Progenitor cell of endocrine pancreas (in vitro differentiated cells): Measurements from ENCODE around the gene UBE2K. TPM values are rescaled to one million over a fixed set of nuclear protein-coding genes. Genes with fewer than 3 reads are reported as not detected.
A peak's percentile ranks its signal among the peaks of the same experiment; 100 is the strongest.
"Not testable (repeated sequence)": the region's sequence is repeated elsewhere in the genome, so short reads cannot be mapped to it uniquely, and the experiment has no call there.

ENCODE experiments used
- DNase-seq: peaks from one replicate; pipeline ENCODE4 v3.0.0; 2021; ENCODE audit warnings: low spot score; ENCODE audit not compliant: unreplicated experiment
- H3K27ac Mint-ChIP-seq: 2 replicates; pipeline ENCODE4 v1.8.0; 2021; ENCODE audit warnings: mild to moderate bottlenecking, moderate library complexity, mixed read lengths
- H3K27me3 Mint-ChIP-seq: 2 replicates; pipeline ENCODE4 v1.8.0; 2021; ENCODE audit warnings: mixed read lengths
- H3K36me3 Mint-ChIP-seq: 2 replicates; pipeline ENCODE4 v1.8.0; 2022; ENCODE audit warnings: mixed read lengths; ENCODE audit not compliant: insufficient read depth
- H3K4me1 Mint-ChIP-seq: 2 replicates; pipeline ENCODE4 v1.8.0; 2021; ENCODE audit warnings: low read depth, mixed read lengths
- H3K4me3 Mint-ChIP-seq: 2 replicates; pipeline ENCODE4 v1.8.0; 2021; ENCODE audit warnings: low read depth, mild to moderate bottlenecking, moderate library complexity, mixed read lengths
- H3K9me3 Mint-ChIP-seq: 2 replicates; pipeline ENCODE4 v1.8.0; 2021; ENCODE audit warnings: low read depth, mixed read lengths
- CTCF ChIP-seq: fragments of 200-600 bp; sonication (generic); IDR thresholded peaks from one replicate; pipeline ENCODE4 v1.5.0; 2021; ENCODE audit warnings: antibody characterized with exemption, mild to moderate bottlenecking; ENCODE audit not compliant: unreplicated experiment
- total RNA-seq: library from RNA; stranded (reverse); gene quantifications from 2 replicates; pipeline ENCODE4 v1.2.1, GENCODE V29; 2021

Gene UBE2K
- total RNA-seq, 1 donor from 2014 or later: 110 TPM

GRCh38 chr4:39715788-39716187, 17.9 kb downstream of the UBE2K start:
- Mint-ChIP-seq H3K27me3 (no peaks in the 10 kb centered on the region), H3K4me1 (peaks cover 16% of the 10 kb centered on the region), H3K27ac (peak overlapping the region; percentile 61), H3K36me3 (peaks cover 17% of the 10 kb centered on the region), H3K4me3 (no peak overlapping the region), H3K9me3 (peaks cover 8% of the 10 kb centered on the region)
- no peak for TF ChIP-seq CTCF
- DNase-seq: no peak

GRCh38 chr4:39716356-39716755, 18.4 kb downstream of the UBE2K start:
- H3K9me3 Mint-ChIP-seq: peaks cover 8% of the 10 kb centered on the region
- H3K27ac Mint-ChIP-seq: no peak overlapping the region
- H3K36me3 Mint-ChIP-seq: peaks cover 17% of the 10 kb centered on the region
- no peak for DNase-seq
- H3K4me1 Mint-ChIP-seq: peaks cover 16% of the 10 kb centered on the region
- H3K27me3 Mint-ChIP-seq: no peaks in the 10 kb centered on the region
- no peak for TF ChIP-seq CTCF
- no peak overlapping the region for H3K4me3 Mint-ChIP-seq

- Mint-ChIP-seq H3K36me3 (peaks cover 15% of the 10 kb centered on the region), H3K4me1 (peaks cover 16% of the 10 kb centered on the region), H3K27ac (peak overlapping the region; percentile 38)
- not testable (repeated sequence) for DNase-seq, H3K4me3 Mint-ChIP-seq, H3K9me3 Mint-ChIP-seq, H3K27me3 Mint-ChIP-seq
Measured at GRCh38 chr4:39717743-39718142, 19.8 kb downstream of the UBE2K start.

- H3K36me3 Mint-ChIP-seq: peaks cover 15% of the 10 kb centered on the region
- peaks cover 8% of the 10 kb centered on the region for H3K9me3 Mint-ChIP-seq
- H3K27me3 Mint-ChIP-seq: no peaks in the 10 kb centered on the region
- H3K27ac Mint-ChIP-seq: peak overlapping the region; percentile 29
- H3K4me3 Mint-ChIP-seq: no peak overlapping the region
- peaks cover 16% of the 10 kb centered on the region for H3K4me1 Mint-ChIP-seq
- DNase-seq: no peak
- TF ChIP-seq CTCF: no peak
Measured at GRCh38 chr4:39718366-39719323, 20.7 kb downstream of the UBE2K start.

GRCh38 chr4:39719804-39720580, 22.1 kb downstream of the UBE2K start:
- no peak overlapping the region for H3K4me3 Mint-ChIP-seq
- peak overlapping the region; percentile 66 for H3K27ac Mint-ChIP-seq
- peaks cover 8% of the 10 kb centered on the region for H3K9me3 Mint-ChIP-seq
- peaks cover 17% of the 10 kb centered on the region for H3K4me1 Mint-ChIP-seq
- H3K27me3 Mint-ChIP-seq: no peaks in the 10 kb centered on the region
- no peak for DNase-seq
- peaks cover 15% of the 10 kb centered on the region for H3K36me3 Mint-ChIP-seq
- TF ChIP-seq CTCF: no peak

- Mint-ChIP-seq H3K36me3 (peaks cover 11% of the 10 kb centered on the region), H3K27ac (peak overlapping the region; percentile 80), H3K4me1 (peaks cover 14% of the 10 kb centered on the region)
- not testable (repeated sequence) for H3K4me3 Mint-ChIP-seq, H3K27me3 Mint-ChIP-seq, H3K9me3 Mint-ChIP-seq, DNase-seq
Measured at GRCh38 chr4:39721273-39721672, 23.3 kb downstream of the UBE2K start.
